ENCODE measurements around the gene CNOT3.
A peak's percentile ranks its signal among the peaks of the same experiment; 100 is the strongest.

The CNOT3 gene

DNA sequence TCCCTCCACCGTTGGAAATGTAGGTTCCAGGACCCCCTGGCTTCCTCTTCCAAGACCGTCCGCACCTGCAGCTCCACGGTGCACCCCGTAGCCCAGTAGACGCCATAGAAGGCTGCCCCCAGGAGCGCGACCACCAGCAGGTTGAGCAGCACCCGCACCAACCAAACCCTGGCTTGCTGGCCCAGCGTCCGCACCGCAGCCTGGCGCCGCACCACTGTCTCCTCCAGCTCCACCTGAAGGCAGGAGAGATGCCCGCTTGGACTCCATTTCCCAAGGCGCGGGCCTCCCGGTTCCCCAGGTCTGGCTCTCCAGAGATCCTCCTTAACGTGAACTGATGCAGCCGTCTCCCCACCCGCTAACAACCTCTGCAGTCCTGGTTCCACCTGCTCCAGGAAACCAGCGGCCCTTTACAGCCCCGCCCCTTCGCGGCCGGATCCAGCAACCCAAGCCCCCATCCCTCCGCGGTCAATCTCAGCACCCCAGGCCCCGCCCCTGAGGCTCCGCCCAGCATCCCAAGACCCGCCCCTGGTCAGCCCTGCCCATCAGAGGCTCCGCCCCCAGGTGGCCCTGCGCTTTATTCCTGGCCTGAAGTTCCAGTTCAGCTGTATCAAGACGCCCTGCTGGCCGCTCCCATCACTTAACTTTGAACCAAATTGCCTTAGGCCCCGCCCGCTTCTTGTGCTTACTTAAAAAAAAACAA is 27.0 kb downstream of the CNOT3 start:
- peak; percentile 88 for TF ChIP-seq KLF8 (tag by site-specific recombination; IDR thresholded peaks at IDR 0.05)
- TF ChIP-seq KLF1 (tag by site-specific recombination; IDR thresholded peaks at IDR 0.05), result peak; percentile 92
- TF ChIP-seq SP3 (tag by site-specific recombination; IDR thresholded peaks at IDR 0.05), result 0 out of 2 replicates have a peak, but pooled peaks have one; percentile 38
- no peak for TF ChIP-seq ZSCAN23 (tag by site-specific recombination; IDR thresholded peaks at IDR 0.05)
- H3K4me1 ChIP-seq (ENCODE audit: control insufficient read depth, insufficient read depth, low read length), result no peaks in the 10 kb centered on the region
- CTCF ChIA-PET, result interaction anchor here (0.6 kb wide), 2 partner anchors 10 to 21 kb away, joined by 3 read pairs; no protein-coding TSS in a partner anchor
- H3K27ac ChIP-seq (ENCODE audit: extremely low read depth, low read depth, low read length), result no peak overlapping the region
- no peak overlapping the region for H3K4me3 ChIP-seq (ENCODE audit: low read depth, low read length)
- POLR2A ChIA-PET, result interaction anchor here (1.0 to 3.6 kb wide), 2 partner anchors 25 to 27 kb away, joined by 3 to 17 read pairs; partner anchors contain the start of genes CNOT3 and MBOAT7
- no peaks in the 10 kb centered on the region for H3K9me3 ChIP-seq (ENCODE audit: control insufficient read depth, insufficient read depth, low read depth, low read length)
- no peaks in the 10 kb centered on the region for H3K36me3 ChIP-seq (ENCODE audit: control insufficient read depth in 2 of 2, insufficient read depth in 1 of 2, low read length in 2 of 2)

DNA sequence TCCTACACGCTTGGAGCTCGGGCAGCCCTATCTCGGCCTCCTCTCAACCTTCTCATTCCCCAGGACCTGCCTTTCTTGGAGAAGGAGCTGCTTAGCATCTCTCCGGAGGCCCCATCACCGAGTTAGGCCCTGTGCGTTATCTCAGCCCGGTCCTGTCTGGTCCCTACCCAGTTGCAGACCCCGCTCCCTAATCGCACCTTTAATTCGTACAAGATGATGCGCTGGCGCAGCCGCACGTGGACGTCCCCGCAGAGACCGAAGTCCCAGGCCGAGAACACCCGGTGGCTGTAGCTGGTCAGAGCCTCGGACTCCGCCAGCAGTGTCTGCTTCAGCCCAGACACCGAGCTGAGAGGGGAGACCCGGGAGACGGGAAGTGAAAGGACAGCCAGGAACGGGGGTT is 27.7 kb downstream of the CNOT3 start:
- POLR2A ChIA-PET, result interaction anchor here (1.0 to 3.6 kb wide), 2 partner anchors 24 to 28 kb away, joined by 3 to 17 read pairs; partner anchors contain the start of genes CNOT3 and MBOAT7
- H3K36me3 ChIP-seq (ENCODE audit: control insufficient read depth in 2 of 2, insufficient read depth in 1 of 2, low read length in 2 of 2), result no peaks in the 10 kb centered on the region
- CTCF ChIA-PET, result interaction anchor here (0.6 kb wide), 3 partner anchors 11 to 28 kb away, joined by 3 to 5 read pairs (median 3); no protein-coding TSS in a partner anchor
- no peaks in the 10 kb centered on the region for H3K9me3 ChIP-seq (ENCODE audit: control insufficient read depth, insufficient read depth, low read depth, low read length)
- H3K4me1 ChIP-seq (ENCODE audit: control insufficient read depth, insufficient read depth, low read length), result no peaks in the 10 kb centered on the region
- H3K27ac ChIP-seq (ENCODE audit: extremely low read depth, low read depth, low read length), result no peak overlapping the region
- H3K4me3 ChIP-seq (ENCODE audit: low read depth, low read length), result no peak overlapping the region
- TF ChIP-seq ZNF10 (tag by site-specific recombination; IDR thresholded peaks at IDR 0.05), result peak; percentile 60; the same call in 1 of the 2 replicates
- TF ChIP-seq, protein P1, sequence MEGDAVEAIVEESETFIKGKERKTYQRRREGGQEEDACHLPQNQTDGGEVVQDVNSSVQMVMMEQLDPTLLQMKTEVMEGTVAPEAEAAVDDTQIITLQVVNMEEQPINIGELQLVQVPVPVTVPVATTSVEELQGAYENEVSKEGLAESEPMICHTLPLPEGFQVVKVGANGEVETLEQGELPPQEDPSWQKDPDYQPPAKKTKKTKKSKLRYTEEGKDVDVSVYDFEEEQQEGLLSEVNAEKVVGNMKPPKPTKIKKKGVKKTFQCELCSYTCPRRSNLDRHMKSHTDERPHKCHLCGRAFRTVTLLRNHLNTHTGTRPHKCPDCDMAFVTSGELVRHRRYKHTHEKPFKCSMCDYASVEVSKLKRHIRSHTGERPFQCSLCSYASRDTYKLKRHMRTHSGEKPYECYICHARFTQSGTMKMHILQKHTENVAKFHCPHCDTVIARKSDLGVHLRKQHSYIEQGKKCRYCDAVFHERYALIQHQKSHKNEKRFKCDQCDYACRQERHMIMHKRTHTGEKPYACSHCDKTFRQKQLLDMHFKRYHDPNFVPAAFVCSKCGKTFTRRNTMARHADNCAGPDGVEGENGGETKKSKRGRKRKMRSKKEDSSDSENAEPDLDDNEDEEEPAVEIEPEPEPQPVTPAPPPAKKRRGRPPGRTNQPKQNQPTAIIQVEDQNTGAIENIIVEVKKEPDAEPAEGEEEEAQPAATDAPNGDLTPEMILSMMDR (tag by site-specific recombination; IDR thresholded peaks at IDR 0.05), result no peak

DNA sequence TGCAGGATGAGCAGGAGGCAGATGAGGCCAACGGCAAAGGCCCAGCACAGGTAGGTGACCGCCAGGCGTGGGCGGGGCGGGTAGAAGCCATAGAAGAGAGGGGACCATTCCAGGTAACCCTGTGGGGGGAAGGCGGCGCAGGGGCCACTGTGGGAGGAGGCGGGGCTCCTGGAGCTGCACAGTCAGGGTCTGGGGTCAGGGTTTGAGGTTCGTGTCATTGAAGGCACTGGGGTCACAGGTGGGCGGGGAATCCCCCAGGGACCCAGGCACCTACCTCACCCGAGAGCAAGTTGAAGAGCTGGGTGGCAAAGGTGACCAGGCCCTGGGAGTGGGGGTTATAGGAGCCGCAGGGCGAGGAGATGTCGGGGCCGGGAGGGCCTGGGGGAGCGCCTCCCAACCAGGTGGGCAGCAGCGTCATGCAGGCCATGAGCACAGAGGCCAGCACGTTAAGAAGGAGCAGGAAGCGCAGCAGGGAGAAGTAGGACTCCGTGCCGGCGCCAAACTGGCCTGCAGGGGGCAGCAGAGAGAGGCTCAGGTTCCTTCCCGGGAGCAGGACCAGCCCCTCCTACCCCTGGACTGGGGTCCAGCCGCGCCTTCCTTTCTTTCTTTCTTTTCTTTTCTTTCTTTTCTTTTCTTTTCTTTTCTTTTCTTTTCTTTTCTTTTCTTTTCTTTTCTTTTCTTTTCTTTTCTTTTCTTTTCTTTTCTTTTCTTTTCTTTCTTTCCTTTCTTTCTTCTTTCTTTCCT is 30.8 kb downstream of the CNOT3 start:
- H3K27ac ChIP-seq (ENCODE audit: extremely low read depth, low read depth, low read length), result no peak overlapping the region
- no peaks in the 10 kb centered on the region for H3K4me1 ChIP-seq (ENCODE audit: control insufficient read depth, insufficient read depth, low read length)
- H3K9me3 ChIP-seq (ENCODE audit: control insufficient read depth, insufficient read depth, low read depth, low read length), result no peaks in the 10 kb centered on the region
- CTCF ChIA-PET, result interaction anchor here (0.9 to 4.6 kb wide), 10 partner anchors 8 to 223 kb away, joined by 3 to 18 read pairs (median 7); partner anchors contain the start of genes CNOT3, LENG1 and MBOAT7
- H3K4me3 ChIP-seq (ENCODE audit: low read depth, low read length), result no peak overlapping the region
- no peaks in the 10 kb centered on the region for H3K36me3 ChIP-seq (ENCODE audit: control insufficient read depth in 2 of 2, insufficient read depth in 1 of 2, low read length in 2 of 2)
- POLR2A ChIA-PET, result interaction anchor here (1.4 to 2.6 kb wide), 3 partner anchors 8 to 31 kb away, joined by 6 to 17 read pairs (median 7); partner anchors contain the start of genes CNOT3, LENG1 and MBOAT7
- TF ChIP-seq ZFHX2 (tag by site-specific recombination; conservative IDR thresholded peaks at IDR 0.05), result peak; percentile 57
- TF ChIP-seq ZNF624 (tag by site-specific recombination; IDR thresholded peaks at IDR 0.05), result no peak
- TF ChIP-seq ZNF366 (tag by site-specific recombination; conservative IDR thresholded peaks at IDR 0.05), result peak; percentile 99
- TF ChIP-seq ZNF629 (tag by site-specific recombination; IDR thresholded peaks at IDR 0.05), result 0 out of 2 replicates have a peak, but pooled peaks have one; percentile 17
- no peak for TF ChIP-seq GLI2 (tag by site-specific recombination; IDR thresholded peaks at IDR 0.05; ENCODE audit: borderline replicate concordance, low read depth)
- 0 out of 2 replicates have a peak, but pooled peaks have one; percentile 21 for TF ChIP-seq ZNF335 (tag by site-specific recombination; conservative IDR thresholded peaks at IDR 0.05)
- TF ChIP-seq ZNF175 (tag by site-specific recombination; IDR thresholded peaks at IDR 0.05), result no peak
- TF ChIP-seq GLIS1 (tag by site-specific recombination; IDR thresholded peaks at IDR 0.05), result peak; percentile 40; the same call in 1 of the 2 replicates
- no peak for TF ChIP-seq ZBTB48 (tag by site-specific recombination; IDR thresholded peaks at IDR 0.05)
- no peak for TF ChIP-seq ZNF768 (tag by site-specific recombination; IDR thresholded peaks at IDR 0.05)
- peak; percentile 57; the same call in 1 of the 2 replicates for TF ChIP-seq EGR2 (tag by site-specific recombination; IDR thresholded peaks at IDR 0.05; ENCODE audit: low read depth)
- no peak for TF ChIP-seq ZNF843 (tag by site-specific recombination; IDR thresholded peaks at IDR 0.05)
- TF ChIP-seq, protein P2, sequence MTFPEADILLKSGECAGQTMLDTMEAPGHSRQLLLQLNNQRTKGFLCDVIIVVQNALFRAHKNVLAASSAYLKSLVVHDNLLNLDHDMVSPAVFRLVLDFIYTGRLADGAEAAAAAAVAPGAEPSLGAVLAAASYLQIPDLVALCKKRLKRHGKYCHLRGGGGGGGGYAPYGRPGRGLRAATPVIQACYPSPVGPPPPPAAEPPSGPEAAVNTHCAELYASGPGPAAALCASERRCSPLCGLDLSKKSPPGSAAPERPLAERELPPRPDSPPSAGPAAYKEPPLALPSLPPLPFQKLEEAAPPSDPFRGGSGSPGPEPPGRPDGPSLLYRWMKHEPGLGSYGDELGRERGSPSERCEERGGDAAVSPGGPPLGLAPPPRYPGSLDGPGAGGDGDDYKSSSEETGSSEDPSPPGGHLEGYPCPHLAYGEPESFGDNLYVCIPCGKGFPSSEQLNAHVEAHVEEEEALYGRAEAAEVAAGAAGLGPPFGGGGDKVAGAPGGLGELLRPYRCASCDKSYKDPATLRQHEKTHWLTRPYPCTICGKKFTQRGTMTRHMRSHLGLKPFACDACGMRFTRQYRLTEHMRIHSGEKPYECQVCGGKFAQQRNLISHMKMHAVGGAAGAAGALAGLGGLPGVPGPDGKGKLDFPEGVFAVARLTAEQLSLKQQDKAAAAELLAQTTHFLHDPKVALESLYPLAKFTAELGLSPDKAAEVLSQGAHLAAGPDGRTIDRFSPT (tag by site-specific recombination; IDR thresholded peaks at IDR 0.05), result peak; percentile 35; the same call in 1 of the 2 replicates
- TF ChIP-seq ZNF292 (tag by site-specific recombination; IDR thresholded peaks at IDR 0.05; ENCODE audit: borderline replicate concordance, low read depth), result no peak
- TF ChIP-seq ZNF248 (tag by site-specific recombination; IDR thresholded peaks at IDR 0.05), result no peak
- peak; percentile 53 for TF ChIP-seq ZEB2 (tag by site-specific recombination; IDR thresholded peaks at IDR 0.05)
- TF ChIP-seq KLF8 (tag by site-specific recombination; IDR thresholded peaks at IDR 0.05), result peak; percentile 35; the same call in 1 of the 2 replicates
- TF ChIP-seq ZBTB21 (tag by site-specific recombination; IDR thresholded peaks at IDR 0.05), result peak; percentile 11; the same call in 1 of the 2 replicates
- peak; percentile 71; the same call in 1 of the 2 replicates for TF ChIP-seq KLF9 (tag by site-specific recombination; IDR thresholded peaks at IDR 0.05; ENCODE audit: low read depth)
- no peak for TF ChIP-seq ZNF473 (tag by site-specific recombination; IDR thresholded peaks at IDR 0.05)
